HG03039 (cell line): ENCODE data around the gene SSU72.
"Not testable (repeated sequence)": the region's sequence is repeated elsewhere in the genome, so short reads cannot be mapped to it uniquely, and the experiment has no call there.

Experiments
- ATAC-seq: cut with Tn5 transposase; IDR thresholded peaks from one replicate; pipeline ENCODE4 v1.9.1; 2021; ENCODE audit warnings: mild to moderate bottlenecking, moderate library complexity; ENCODE audit not compliant: unreplicated experiment

SSU72 gene

DNA sequence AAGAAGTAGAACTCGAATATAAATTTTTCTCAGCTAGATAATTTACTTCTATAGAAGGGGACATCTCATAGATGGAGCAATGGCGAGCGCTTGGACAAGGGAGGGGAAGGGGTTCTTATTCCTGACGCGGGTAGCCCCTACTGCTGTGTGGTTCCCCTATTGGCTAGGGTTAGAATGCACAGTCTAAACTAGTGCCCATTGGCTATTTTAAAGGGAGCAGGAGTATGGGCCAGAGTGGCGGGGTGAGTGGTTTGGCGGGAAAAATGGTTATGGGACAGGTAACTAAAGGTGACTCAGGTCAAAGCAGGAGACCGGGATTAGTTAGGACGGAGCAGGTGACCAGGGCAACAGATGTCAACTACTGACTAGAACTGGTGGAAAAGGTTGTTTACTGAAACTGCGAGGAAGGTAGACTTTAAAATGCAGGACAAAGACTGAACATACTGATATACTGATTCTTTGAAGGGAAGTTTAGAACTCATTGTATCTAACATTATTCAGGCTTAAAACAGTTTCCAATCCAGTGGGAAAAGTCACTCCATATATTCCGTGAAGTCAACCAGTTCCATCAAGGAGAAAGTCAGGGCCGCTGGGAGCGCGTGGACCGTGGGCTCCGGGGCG is 63.6 kb downstream of the SSU72 start:
- ATAC-seq = no peak

DNA sequence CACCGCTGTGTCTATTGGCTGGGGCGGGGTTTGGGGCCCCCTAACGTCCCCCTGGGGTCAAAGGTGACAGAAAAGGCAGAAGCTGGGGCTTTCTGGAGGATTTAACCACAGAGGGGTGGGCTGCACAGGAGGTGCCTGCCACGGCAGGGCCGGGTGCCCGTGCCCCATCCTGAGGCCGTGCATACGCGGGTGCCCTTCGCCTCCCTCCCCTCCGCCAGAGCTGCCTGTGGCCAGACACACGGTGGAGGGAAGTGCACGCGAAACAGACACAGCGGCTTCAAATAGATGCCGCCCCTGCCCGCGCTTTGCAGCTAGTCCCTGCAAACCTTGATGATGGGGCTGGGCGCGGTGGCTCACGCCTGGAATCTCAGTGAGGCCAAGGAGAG is 65.2 kb downstream of the SSU72 start:
- ATAC-seq = not testable (repeated sequence)

DNA sequence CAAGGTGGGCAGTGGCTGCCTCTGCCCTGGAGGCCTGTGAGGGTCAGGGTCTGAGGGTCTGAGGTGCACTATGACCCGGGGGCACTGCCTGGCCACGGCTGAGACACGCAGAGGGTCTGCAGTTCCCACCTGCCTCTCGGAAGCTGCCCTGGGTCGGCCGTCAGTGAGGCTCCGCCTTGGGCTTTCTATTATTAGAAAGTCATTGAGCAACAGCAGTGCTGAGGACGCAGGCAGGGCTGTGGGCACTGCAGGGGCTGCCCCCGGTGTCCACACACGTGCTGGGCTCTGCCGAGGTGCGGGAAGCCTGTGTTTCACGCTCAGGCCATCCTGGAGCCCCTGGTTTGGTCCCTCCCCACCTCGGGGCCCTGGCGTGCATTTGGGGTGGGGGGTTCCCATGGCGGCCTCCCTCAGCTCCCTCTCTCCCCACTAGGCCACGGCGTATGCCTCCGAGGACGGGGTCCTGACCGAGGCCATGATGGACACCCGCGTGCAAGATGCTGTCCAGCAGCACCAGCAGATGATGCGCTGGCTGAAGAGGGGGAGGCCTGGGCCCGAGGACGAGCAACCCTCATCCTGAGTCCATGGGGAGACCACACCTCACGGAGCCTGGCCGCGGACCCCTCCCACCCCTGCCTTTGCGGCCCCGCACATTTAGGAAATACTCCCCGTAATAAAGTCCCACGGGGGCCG is 65.7 kb downstream of the SSU72 start:
- ATAC-seq = not testable (repeated sequence)

DNA sequence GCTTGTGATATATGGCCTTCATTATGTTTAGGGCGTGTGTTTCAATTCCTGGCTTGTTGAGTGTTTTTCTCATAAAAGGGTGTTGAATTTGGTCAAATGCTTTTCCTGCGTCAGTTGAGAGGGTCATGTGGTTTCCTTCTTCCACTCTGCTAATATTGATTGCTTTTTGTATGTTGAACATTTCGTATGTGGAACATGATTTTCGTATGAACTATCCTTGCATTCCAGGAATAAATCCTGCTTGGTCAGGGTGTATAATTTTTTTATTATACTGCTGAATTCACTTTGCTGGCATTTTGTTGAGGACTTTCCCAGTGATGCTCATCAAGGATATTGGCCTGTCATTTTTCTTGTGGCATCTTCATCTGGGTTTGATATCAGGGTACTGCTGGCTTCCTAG is 67.4 kb downstream of the SSU72 start:
- ATAC-seq = no peak

DNA sequence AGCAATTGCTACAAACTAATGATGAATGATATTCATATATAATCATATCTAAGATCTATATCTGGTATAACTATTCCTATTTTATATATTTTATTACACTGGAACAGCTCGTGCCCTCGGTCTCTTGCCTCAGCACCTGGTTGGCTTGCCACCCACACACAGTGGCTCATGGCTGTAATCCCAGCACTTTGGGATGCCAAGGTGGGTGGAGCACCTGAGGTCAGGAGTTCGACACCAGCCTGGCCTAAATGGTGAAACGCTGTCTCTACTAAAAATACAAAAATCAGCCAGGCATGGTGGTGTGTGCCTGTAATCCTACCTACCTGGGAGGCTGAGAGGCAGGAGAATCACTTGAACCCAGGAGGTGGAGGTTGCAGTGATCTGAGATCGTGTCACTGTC is 68.9 kb downstream of the SSU72 start:
- ATAC-seq = not testable (repeated sequence)

DNA sequence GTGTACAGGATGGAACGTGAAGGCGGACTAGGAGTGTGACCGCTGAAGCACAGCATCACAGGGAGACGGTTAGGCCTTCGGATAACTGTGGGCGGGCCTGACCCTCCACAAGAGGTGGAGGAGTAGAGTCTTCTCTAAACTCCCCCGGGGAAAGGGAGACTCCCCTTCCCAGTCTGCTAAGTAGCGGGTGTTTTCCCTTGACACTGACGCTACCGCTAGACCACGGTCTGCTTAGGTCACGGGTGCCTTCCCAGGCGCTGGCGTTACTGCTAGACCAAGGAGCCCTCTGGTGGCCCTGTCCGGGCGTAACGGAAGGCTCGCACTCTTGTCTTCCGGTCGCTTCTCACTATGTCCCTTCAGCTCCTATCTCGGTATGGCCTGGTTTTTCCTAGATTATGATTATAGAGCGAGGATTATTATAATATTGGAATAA is 69.3 kb downstream of the SSU72 start:
- not testable (repeated sequence) for ATAC-seq

DNA sequence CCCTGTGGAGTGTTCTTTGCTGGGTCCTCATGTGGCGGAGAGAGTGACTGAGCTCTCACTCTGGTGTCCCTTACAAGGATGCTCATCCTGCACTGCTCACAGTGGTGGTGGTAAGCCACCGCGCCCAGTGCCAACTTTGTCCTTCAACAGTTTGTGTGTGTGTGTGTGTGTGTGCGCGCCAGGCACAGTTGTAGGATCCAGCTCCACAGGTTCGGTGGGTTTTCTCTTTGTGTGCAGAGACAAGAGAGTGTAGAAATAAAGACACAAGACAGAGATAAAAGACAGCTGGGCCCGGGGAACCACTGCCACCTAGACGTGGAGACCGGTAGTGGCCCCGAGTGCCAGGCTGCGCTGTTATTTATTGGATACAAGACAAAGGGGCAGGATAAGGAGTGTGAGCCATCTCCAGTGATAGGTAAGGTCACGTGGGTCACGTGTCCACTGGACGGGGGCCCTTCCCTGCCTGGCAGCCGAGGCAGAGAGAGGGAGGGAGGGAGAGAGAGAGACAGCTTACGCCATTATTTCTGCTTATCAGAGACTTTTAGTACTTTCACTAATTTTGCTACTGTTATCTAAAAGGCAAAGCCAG is 69.8 kb downstream of the SSU72 start:
- not testable (repeated sequence) for ATAC-seq

DNA sequence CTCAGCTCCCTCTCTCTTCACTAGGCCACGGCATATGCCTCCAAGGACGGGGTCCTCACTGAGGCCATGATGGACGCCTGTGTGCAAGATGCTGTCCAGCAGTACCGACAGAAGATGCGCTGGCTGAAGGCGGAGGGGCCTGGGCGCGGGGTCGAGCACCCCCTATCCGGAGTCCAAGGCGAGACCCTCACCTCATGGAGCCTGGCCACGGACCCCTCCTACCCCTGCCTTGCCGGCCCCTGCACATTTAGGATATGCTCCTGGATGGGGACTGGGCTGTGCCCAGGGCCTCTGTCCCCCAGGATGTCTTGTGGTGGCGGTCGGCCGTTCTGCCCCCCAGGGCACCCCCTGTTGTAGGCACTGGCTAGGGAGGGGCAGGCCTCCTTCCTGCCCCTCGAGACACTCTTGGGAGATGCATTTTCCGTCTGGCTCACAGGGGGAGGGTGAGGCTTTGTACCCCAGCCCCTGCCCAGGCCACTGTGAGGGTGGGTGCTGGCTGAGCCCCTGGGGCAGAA is 79.1 kb downstream of the SSU72 start:
- ATAC-seq = not testable (repeated sequence)

DNA sequence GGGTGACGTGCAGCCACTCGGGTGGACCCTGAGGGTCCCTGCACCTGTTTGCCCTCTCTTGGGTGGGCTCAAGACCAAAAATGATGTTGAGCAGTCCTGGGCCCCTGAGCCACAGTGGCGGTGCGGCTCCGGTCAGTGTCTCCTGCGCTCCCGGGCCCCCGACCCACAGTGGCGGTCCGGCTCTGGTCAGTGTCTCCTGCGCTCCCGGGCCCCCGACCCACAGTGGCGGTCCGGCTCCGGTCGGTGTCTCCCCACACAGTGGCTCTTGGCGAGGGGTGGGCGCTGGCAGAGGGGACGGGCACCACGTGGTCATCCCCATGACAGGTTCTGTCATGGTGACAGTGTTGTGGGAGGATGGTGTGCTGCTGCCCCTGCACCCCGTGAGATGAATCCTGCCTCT is 80.4 kb downstream of the SSU72 start:
- ATAC-seq = not testable (repeated sequence)
